Nephron progenitor cell (in vitro differentiated cells): ENCODE results near the gene ANKFY1.

Experiments
- DNase-seq: peaks from one replicate; pipeline ENCODE4 v3.0.0; 2021
- H3K27ac Mint-ChIP-seq: 2 replicates; pipeline ENCODE4 v1.8.0; 2021; ENCODE audit warnings: mild to moderate bottlenecking, moderate library complexity, mixed read lengths
- H3K27me3 Mint-ChIP-seq: 2 replicates; pipeline ENCODE4 v1.8.0; 2021; ENCODE audit warnings: mild to moderate bottlenecking, low read depth, mixed read lengths; ENCODE audit not compliant: poor library complexity
- H3K36me3 Mint-ChIP-seq: 2 replicates; pipeline ENCODE4 v1.8.0; 2021; ENCODE audit warnings: low read depth, mixed read lengths
- H3K4me1 Mint-ChIP-seq: 2 replicates; pipeline ENCODE4 v1.8.0; 2021; ENCODE audit warnings: mixed read lengths
- H3K4me3 Mint-ChIP-seq: 2 replicates; pipeline ENCODE4 v1.8.0; 2021; ENCODE audit warnings: mild to moderate bottlenecking, moderate library complexity, mixed read lengths
- H3K9me3 Mint-ChIP-seq: 2 replicates; pipeline ENCODE4 v1.8.0; 2021; ENCODE audit warnings: mild to moderate bottlenecking, moderate library complexity, mixed read lengths
- CTCF ChIP-seq: fragments of 200-600 bp; sonication (generic); IDR thresholded peaks from 2 replicates; pipeline ENCODE4 v1.5.0; 2021; ENCODE audit warnings: antibody characterized with exemption

The ANKFY1 gene

GRCh38 chr17:4150096-4150495, 113.7 kb downstream of the ANKFY1 start:
- Mint-ChIP-seq H3K27ac (no peak overlapping the region), H3K4me3 (no peak overlapping the region), H3K4me1 (peaks cover 14% of the 10 kb centered on the region), H3K9me3 (no peaks in the 10 kb centered on the region), H3K36me3 (peaks cover 7% of the 10 kb centered on the region), H3K27me3 (peaks cover 10% of the 10 kb centered on the region)
- DNase-seq, result no peak
- no peak for TF ChIP-seq CTCF

- H3K27ac Mint-ChIP-seq, result no peak overlapping the region
- peaks cover 7% of the 10 kb centered on the region for H3K36me3 Mint-ChIP-seq
- peaks cover 10% of the 10 kb centered on the region for H3K27me3 Mint-ChIP-seq
- no peak overlapping the region for H3K4me3 Mint-ChIP-seq
- TF ChIP-seq CTCF, result no peak
- no peak for DNase-seq
- peaks cover 18% of the 10 kb centered on the region for H3K4me1 Mint-ChIP-seq
- no peaks in the 10 kb centered on the region for H3K9me3 Mint-ChIP-seq
Measured at GRCh38 chr17:4148611-4149308, 115.0 kb downstream of the ANKFY1 start.

- Mint-ChIP-seq H3K4me1 (peaks cover 12% of the 10 kb centered on the region), H3K36me3 (peaks cover 7% of the 10 kb centered on the region), H3K27ac (peak overlapping the region; percentile 2), H3K9me3 (no peaks in the 10 kb centered on the region), H3K27me3 (peaks cover 7% of the 10 kb centered on the region), H3K4me3 (no peak overlapping the region)
- TF ChIP-seq CTCF, result no peak
- no peak for DNase-seq
Measured at GRCh38 chr17:4147751-4148310, 115.9 kb downstream of the ANKFY1 start.

- no peak for DNase-seq
- Mint-ChIP-seq H3K4me1 (peaks cover 19% of the 10 kb centered on the region), H3K27me3 (peaks cover 7% of the 10 kb centered on the region)
Measured at GRCh38 chr17:4146641-4147040, 117.1 kb downstream of the ANKFY1 start.

GRCh38 chr17:4144422-4144747, 119.4 kb downstream of the ANKFY1 start:
- no peak for TF ChIP-seq CTCF
- no peaks in the 10 kb centered on the region for H3K9me3 Mint-ChIP-seq
- DNase-seq, result no peak
- peak overlapping the region; percentile 99 for H3K4me3 Mint-ChIP-seq
- peaks cover 7% of the 10 kb centered on the region for H3K27me3 Mint-ChIP-seq
- H3K4me1 Mint-ChIP-seq, result peaks cover 34% of the 10 kb centered on the region
- H3K27ac Mint-ChIP-seq, result peak overlapping the region; percentile 100
- H3K36me3 Mint-ChIP-seq, result no peaks in the 10 kb centered on the region

More at GRCh38 chr17:4146641-4147040, 117.1 kb downstream of the ANKFY1 start:
- TF ChIP-seq CTCF, result no peak
- H3K4me3 Mint-ChIP-seq, result no peak overlapping the region
- peaks cover 7% of the 10 kb centered on the region for H3K36me3 Mint-ChIP-seq
- H3K9me3 Mint-ChIP-seq, result no peaks in the 10 kb centered on the region
- no peak overlapping the region for H3K27ac Mint-ChIP-seq
